SJCRH30 (cell line): ENCODE results near the gene GAPT. TPM values are rescaled to one million over a fixed set of nuclear protein-coding genes. Genes with fewer than 3 reads are reported as not detected.
"Not testable (repeated sequence)": the region's sequence is repeated elsewhere in the genome, so short reads cannot be mapped to it uniquely, and the experiment has no call there.

Experiments used
- DNase-seq, 2 experiments: peaks; one replicate each; pipeline ENCODE4 v3.0.0-alpha.2; 2015 to 2020
- H3K27ac ChIP-seq: fragments of 250-450 bp; sonication (Bioruptor Pico); 2 replicates; pipeline ENCODE4 v1.5.1; 2020; ENCODE audit warnings: mild to moderate bottlenecking, moderate library complexity
- H3K27me3 ChIP-seq: fragments of 250-450 bp; sonication (Bioruptor Pico); 2 replicates; pipeline ENCODE4 v1.5.1; 2020; ENCODE audit warnings: mild to moderate bottlenecking, moderate library complexity
- H3K36me3 ChIP-seq: fragments of 250-450 bp; sonication (Bioruptor Pico); 2 replicates; pipeline ENCODE4 v1.5.1; 2020; ENCODE audit warnings: mild to moderate bottlenecking, moderate library complexity
- H3K4me1 ChIP-seq: fragments of 250-450 bp; sonication (Bioruptor Pico); 2 replicates; pipeline ENCODE4 v1.5.1; 2020; ENCODE audit warnings: mild to moderate bottlenecking, moderate library complexity
- H3K4me3 ChIP-seq: fragments of 250-450 bp; sonication (Bioruptor Pico); 2 replicates; pipeline ENCODE4 v1.5.1; 2020; ENCODE audit warnings: mild to moderate bottlenecking, moderate library complexity
- H3K9me3 ChIP-seq: fragments of 250-450 bp; sonication (Bioruptor Pico); replicated peaks from 2 replicates; pipeline ENCODE4 v1.5.1; 2020; ENCODE audit warnings: mild to moderate bottlenecking, moderate library complexity
- total RNA-seq: library from RNA; depleted of rRNA; stranded (reverse); fragments of >200 nt; shearing (Covaris generic); gene quantifications from 2 replicates; pipeline ENCODE4 v1.2.3, GENCODE V29; 2014

GAPT gene
- total RNA-seq, 1 experiment from 2014 or later: not detected

GRCh38 chr5:58505502-58505901 lies 14.3 kb downstream of the GAPT start:
- H3K4me1 ChIP-seq: no peaks in the 10 kb centered on the region
- no peak overlapping the region for H3K27ac ChIP-seq
- H3K9me3 ChIP-seq: 0 out of 2 replicates have a peak, but pooled peaks cover 3% of the 10 kb centered on the region
- no peaks in the 10 kb centered on the region for H3K36me3 ChIP-seq
- DNase-seq: no peak
- H3K27me3 ChIP-seq: peaks cover 10% of the 10 kb centered on the region; the same call in 1 of the 2 replicates
- no peak overlapping the region for H3K4me3 ChIP-seq

GRCh38 chr5:58505971-58506640 lies 14.9 kb downstream of the GAPT start:
- Histone ChIP-seq H3K9me3 (0 out of 2 replicates have a peak, but pooled peaks cover 3% of the 10 kb centered on the region), H3K4me1 (no peaks in the 10 kb centered on the region), H3K36me3 (no peaks in the 10 kb centered on the region), H3K4me3 (no peak overlapping the region), H3K27ac (no peak overlapping the region), H3K27me3 (peaks cover 10% of the 10 kb centered on the region; the same call in 1 of the 2 replicates)
- DNase-seq: no peak

- Histone ChIP-seq H3K4me3 (no peak overlapping the region), H3K4me1 (no peaks in the 10 kb centered on the region), H3K9me3 (0 out of 2 replicates have a peak, but pooled peaks cover 3% of the 10 kb centered on the region), H3K36me3 (no peaks in the 10 kb centered on the region), H3K27ac (no peak overlapping the region), H3K27me3 (0 out of 2 replicates have a peak, but pooled peaks cover 5% of the 10 kb centered on the region)
- DNase-seq: no peak
Measured at GRCh38 chr5:58507715-58508114, 16.5 kb downstream of the GAPT start.

GRCh38 chr5:58517198-58517597 lies 26.0 kb downstream of the GAPT start:
- Histone ChIP-seq H3K4me3 (no peak overlapping the region), H3K9me3 (0 out of 2 replicates have a peak, but pooled peaks cover 6% of the 10 kb centered on the region), H3K27ac (no peak overlapping the region), H3K4me1 (no peaks in the 10 kb centered on the region), H3K36me3 (no peaks in the 10 kb centered on the region), H3K27me3 (no peaks in the 10 kb centered on the region)
- DNase-seq: no peak

GRCh38 chr5:58523956-58524355 lies 32.7 kb downstream of the GAPT start:
- H3K9me3 ChIP-seq: no peaks in the 10 kb centered on the region
- DNase-seq: no peak
- H3K36me3 ChIP-seq: no peaks in the 10 kb centered on the region
- no peak overlapping the region for H3K4me3 ChIP-seq
- no peaks in the 10 kb centered on the region for H3K4me1 ChIP-seq
- peaks cover 5% of the 10 kb centered on the region for H3K27me3 ChIP-seq
- H3K27ac ChIP-seq: no peak overlapping the region

GRCh38 chr5:58524571-58524970 lies 33.3 kb downstream of the GAPT start:
- Histone ChIP-seq H3K4me1 (no peaks in the 10 kb centered on the region), H3K9me3 (no peaks in the 10 kb centered on the region), H3K36me3 (no peaks in the 10 kb centered on the region), H3K27ac (no peak overlapping the region), H3K4me3 (no peak overlapping the region), H3K27me3 (peaks cover 5% of the 10 kb centered on the region)
- DNase-seq: no peak

- DNase-seq: no peak
- no peaks in the 10 kb centered on the region for H3K4me1 ChIP-seq
- no peaks in the 10 kb centered on the region for H3K36me3 ChIP-seq
- no peaks in the 10 kb centered on the region for H3K9me3 ChIP-seq
- H3K4me3 ChIP-seq: no peak overlapping the region
- H3K27ac ChIP-seq: no peak overlapping the region
- peaks cover 5% of the 10 kb centered on the region for H3K27me3 ChIP-seq
Measured at GRCh38 chr5:58530942-58531490, 39.8 kb downstream of the GAPT start.

GRCh38 chr5:58541935-58542334 lies 50.7 kb downstream of the GAPT start:
- H3K36me3 ChIP-seq, H3K27me3 ChIP-seq: not testable (repeated sequence)

GRCh38 chr5:58542709-58543108 lies 51.5 kb downstream of the GAPT start:
- Histone ChIP-seq H3K4me3 (no peak overlapping the region), H3K27ac (no peak overlapping the region), H3K4me1 (no peaks in the 10 kb centered on the region), H3K9me3 (no peaks in the 10 kb centered on the region), H3K27me3 (no peaks in the 10 kb centered on the region), H3K36me3 (no peaks in the 10 kb centered on the region)
- DNase-seq: no peak

More at GRCh38 chr5:58541935-58542334, 50.7 kb downstream of the GAPT start:
- not testable (repeated sequence) for H3K4me1 ChIP-seq, H3K9me3 ChIP-seq, H3K4me3 ChIP-seq, DNase-seq, H3K27ac ChIP-seq

- no peak for DNase-seq
- Histone ChIP-seq H3K27me3 (no peaks in the 10 kb centered on the region), H3K27ac (no peak overlapping the region), H3K4me1 (no peaks in the 10 kb centered on the region), H3K9me3 (no peaks in the 10 kb centered on the region), H3K4me3 (no peak overlapping the region), H3K36me3 (no peaks in the 10 kb centered on the region)
Measured at GRCh38 chr5:58543723-58544122, 52.5 kb downstream of the GAPT start.

- no peak overlapping the region for H3K4me3 ChIP-seq
- H3K27ac ChIP-seq: no peak overlapping the region
- H3K4me1 ChIP-seq: no peaks in the 10 kb centered on the region
- no peak for DNase-seq
- H3K9me3 ChIP-seq: no peaks in the 10 kb centered on the region
- no peaks in the 10 kb centered on the region for H3K27me3 ChIP-seq
- H3K36me3 ChIP-seq: no peaks in the 10 kb centered on the region
Measured at GRCh38 chr5:58544195-58544594, 53.0 kb downstream of the GAPT start.

- Histone ChIP-seq H3K4me1 (no peaks in the 10 kb centered on the region), H3K36me3 (no peaks in the 10 kb centered on the region), H3K9me3 (no peaks in the 10 kb centered on the region), H3K27me3 (no peaks in the 10 kb centered on the region), H3K4me3 (no peak overlapping the region), H3K27ac (no peak overlapping the region)
- DNase-seq: no peak
Measured at GRCh38 chr5:58544926-58545325, 53.7 kb downstream of the GAPT start.

- no peak overlapping the region for H3K27ac ChIP-seq
- H3K9me3 ChIP-seq: no peaks in the 10 kb centered on the region
- no peaks in the 10 kb centered on the region for H3K27me3 ChIP-seq
- no peaks in the 10 kb centered on the region for H3K36me3 ChIP-seq
- DNase-seq: no peak
- H3K4me1 ChIP-seq: no peaks in the 10 kb centered on the region
- no peak overlapping the region for H3K4me3 ChIP-seq
Measured at GRCh38 chr5:58545912-58546311, 54.7 kb downstream of the GAPT start.
